ENCODE data around the gene PPP1R3C.

The PPP1R3C gene

DNA sequence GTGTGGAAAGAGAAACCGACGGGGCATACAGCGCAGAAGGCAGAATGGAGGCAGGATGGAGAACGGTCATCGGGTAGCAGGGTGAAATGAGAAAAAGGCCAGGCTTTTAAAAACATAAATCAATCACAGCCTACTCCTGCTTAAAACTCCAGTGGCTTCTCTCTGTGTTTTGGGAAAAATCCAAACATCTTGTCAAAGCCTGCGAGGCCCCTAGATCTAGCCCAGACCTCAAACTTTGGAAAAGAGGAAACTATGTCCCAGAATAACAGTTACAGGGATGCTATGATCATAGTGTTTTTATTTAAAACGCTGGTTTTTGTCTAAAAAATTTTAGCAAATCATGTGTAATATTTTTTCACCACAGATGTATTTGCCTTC, 41.1 kb downstream of the PPP1R3C start:
- Histone ChIP-seq H3K4me1 (ENCODE audit: control insufficient read depth, insufficient read depth, low read length) (peaks cover 72% of the 10 kb centered on the region), H3K27ac (ENCODE audit: low read depth, low read length) (peak overlapping the region; percentile 92), H3K27me3 (ENCODE audit: control insufficient read depth, insufficient read depth, low read length) (no peaks in the 10 kb centered on the region), H3K4me3 (ENCODE audit: low read length) (peak overlapping the region; percentile 2), H3K36me3 (ENCODE audit: control insufficient read depth, insufficient read depth, low read length) (no peaks in the 10 kb centered on the region), H3K9ac (ENCODE audit: low read length) (no peak overlapping the region)

DNA sequence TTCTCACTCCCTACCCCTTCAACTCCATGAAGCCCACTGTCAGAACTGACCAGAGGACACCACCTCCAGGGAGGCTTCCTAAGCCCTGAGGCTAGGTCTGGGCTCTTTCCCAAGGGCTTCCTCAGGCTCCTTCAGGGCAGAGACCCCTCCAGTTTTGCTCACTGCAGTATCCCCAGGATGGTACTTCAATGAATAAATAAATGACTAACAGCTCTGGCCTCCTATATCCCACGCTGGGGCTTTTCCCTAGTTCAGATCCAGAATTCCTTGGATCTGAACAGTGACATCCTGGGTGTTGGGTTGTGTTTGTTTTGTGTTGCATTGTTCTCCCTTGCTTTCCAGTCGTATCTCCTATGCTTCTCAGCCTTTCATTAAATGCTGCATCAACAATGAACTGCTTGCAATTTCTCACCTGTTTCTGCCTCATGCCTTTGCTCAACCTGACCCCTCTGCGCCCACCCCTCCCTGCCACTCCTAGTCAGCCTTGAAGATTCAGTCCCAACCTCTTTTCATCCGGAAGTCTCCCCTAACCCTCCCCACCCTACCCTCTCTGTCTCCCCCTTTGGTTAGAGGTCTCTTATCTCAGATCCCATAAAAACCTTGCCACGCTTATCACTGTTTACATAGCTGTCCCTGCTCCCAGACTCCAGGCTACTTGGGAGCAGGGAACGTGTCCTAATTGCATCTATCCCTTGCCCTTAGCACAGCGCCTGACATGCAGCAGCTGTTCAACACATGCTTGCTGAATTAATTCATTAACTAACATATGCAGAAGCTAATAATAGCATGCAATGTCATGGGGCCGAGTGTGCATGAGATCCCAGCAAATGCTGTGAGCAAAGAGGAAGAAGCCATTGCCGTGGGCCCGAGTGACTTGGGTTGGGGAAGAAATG, 41.7 kb downstream of the PPP1R3C start:
- Histone ChIP-seq H3K27ac (ENCODE audit: low read depth, low read length) (peak overlapping the region; percentile 92), H3K4me3 (ENCODE audit: low read length) (peak overlapping the region; percentile 2), H3K36me3 (ENCODE audit: control insufficient read depth, insufficient read depth, low read length) (no peaks in the 10 kb centered on the region), H3K9ac (ENCODE audit: low read length) (no peak overlapping the region), H3K27me3 (ENCODE audit: control insufficient read depth, insufficient read depth, low read length) (no peaks in the 10 kb centered on the region), H3K4me1 (ENCODE audit: control insufficient read depth, insufficient read depth, low read length) (peaks cover 65% of the 10 kb centered on the region)

DNA sequence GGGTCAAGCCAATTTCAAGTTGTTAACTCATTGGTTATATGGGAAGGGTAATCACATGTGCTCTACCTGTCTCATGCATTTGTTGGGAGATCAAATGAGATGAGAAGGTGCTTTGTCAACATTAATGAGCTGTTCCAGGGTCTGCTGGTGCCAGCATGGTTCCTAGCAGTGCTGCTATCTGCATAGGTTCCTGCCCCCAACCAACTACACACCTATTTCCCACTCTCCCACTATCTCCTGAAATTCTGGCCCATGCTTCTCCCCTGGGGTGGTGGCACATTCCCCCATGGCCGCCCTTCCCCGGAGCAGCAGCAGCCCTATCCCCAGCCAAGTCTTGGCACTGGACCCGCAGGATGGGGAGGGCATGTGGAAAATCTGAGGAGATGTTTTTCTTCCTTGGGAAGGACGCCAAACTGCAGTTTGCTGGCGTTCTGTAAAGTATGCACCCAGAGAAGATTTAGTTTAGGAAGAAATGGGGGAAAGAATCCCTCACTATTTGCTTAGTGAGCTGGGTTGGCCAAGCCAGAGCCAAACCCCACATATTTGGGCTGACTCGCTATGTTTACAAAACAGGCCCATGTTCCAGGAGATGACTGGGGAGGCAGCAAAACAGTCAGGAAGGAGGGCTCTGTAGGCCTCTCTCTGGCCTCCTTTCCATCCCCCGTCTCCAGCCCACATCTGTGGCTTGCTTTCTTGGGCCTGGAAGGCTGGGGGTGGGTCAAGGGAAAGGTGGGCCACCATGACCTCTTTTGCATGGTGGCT, 42.5 kb downstream of the PPP1R3C start:
- no peak overlapping the region for H3K4me3 ChIP-seq (ENCODE audit: low read length)
- H3K4me1 ChIP-seq (ENCODE audit: control insufficient read depth, insufficient read depth, low read length) = peaks cover 62% of the 10 kb centered on the region
- H3K36me3 ChIP-seq (ENCODE audit: control insufficient read depth, insufficient read depth, low read length) = no peaks in the 10 kb centered on the region
- no peaks in the 10 kb centered on the region for H3K27me3 ChIP-seq (ENCODE audit: control insufficient read depth, insufficient read depth, low read length)
- no peak overlapping the region for H3K9ac ChIP-seq (ENCODE audit: low read length)
- H3K27ac ChIP-seq (ENCODE audit: low read depth, low read length) = peak overlapping the region; percentile 92

DNA sequence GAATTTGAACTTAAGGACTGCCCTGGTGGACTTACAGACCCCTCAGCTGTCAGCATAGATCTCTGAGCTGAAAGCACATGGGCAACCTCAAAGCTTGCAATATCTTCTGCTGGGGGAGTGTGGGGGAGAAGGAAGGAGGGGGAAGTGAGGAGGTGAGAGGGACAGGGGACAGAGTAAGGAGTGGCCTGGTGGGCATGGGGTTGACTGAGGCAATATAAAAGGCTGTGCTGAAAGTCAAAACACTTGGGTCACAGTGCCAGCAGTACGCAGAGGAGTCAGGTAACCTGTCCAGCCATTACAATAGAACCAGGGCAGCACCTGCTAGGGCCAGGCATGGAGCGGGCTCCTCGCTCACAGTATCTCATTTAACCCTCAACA, 43.2 kb downstream of the PPP1R3C start:
- Histone ChIP-seq H3K9ac (ENCODE audit: low read length) (no peak overlapping the region), H3K36me3 (ENCODE audit: control insufficient read depth, insufficient read depth, low read length) (no peaks in the 10 kb centered on the region), H3K4me1 (ENCODE audit: control insufficient read depth, insufficient read depth, low read length) (peaks cover 62% of the 10 kb centered on the region), H3K4me3 (ENCODE audit: low read length) (no peak overlapping the region), H3K27me3 (ENCODE audit: control insufficient read depth, insufficient read depth, low read length) (no peaks in the 10 kb centered on the region), H3K27ac (ENCODE audit: low read depth, low read length) (peak overlapping the region; percentile 92)

DNA sequence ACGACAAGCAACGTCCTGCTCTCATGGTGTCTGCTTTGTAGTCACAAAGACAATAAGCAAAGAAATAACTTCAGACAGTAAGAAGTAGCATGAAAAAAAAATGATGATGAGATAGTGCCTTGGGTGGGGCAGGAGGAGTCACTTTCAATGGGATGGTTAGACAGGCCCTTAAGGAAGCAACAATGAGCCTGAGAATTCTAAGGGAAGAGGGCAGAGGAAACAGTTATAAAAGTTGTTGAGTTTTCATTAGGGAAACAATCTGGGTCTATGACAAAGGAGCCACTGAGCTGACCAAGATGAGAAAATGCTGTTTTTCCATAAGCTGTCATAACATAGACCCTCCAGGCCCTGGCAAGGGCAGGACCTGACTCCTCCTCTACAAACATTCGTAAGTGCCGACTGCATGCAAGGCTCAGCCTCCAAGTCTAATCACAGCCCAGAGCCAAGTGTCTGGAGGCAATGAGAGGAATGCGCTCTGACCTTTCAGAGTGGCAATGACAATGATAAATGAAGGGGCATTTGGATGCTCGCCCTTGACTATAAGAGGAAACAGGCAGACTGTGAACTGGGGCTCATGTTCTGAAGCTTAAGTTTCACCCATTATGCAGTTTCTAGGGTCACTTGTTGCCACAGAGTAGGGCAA, 43.7 kb downstream of the PPP1R3C start:
- H3K9ac ChIP-seq (ENCODE audit: low read length) = no peak overlapping the region
- peak overlapping the region; percentile 92 for H3K27ac ChIP-seq (ENCODE audit: low read depth, low read length)
- no peak overlapping the region for H3K4me3 ChIP-seq (ENCODE audit: low read length)
- H3K4me1 ChIP-seq (ENCODE audit: control insufficient read depth, insufficient read depth, low read length) = peaks cover 62% of the 10 kb centered on the region
- no peaks in the 10 kb centered on the region for H3K36me3 ChIP-seq (ENCODE audit: control insufficient read depth, insufficient read depth, low read length)
- no peaks in the 10 kb centered on the region for H3K27me3 ChIP-seq (ENCODE audit: control insufficient read depth, insufficient read depth, low read length)

DNA sequence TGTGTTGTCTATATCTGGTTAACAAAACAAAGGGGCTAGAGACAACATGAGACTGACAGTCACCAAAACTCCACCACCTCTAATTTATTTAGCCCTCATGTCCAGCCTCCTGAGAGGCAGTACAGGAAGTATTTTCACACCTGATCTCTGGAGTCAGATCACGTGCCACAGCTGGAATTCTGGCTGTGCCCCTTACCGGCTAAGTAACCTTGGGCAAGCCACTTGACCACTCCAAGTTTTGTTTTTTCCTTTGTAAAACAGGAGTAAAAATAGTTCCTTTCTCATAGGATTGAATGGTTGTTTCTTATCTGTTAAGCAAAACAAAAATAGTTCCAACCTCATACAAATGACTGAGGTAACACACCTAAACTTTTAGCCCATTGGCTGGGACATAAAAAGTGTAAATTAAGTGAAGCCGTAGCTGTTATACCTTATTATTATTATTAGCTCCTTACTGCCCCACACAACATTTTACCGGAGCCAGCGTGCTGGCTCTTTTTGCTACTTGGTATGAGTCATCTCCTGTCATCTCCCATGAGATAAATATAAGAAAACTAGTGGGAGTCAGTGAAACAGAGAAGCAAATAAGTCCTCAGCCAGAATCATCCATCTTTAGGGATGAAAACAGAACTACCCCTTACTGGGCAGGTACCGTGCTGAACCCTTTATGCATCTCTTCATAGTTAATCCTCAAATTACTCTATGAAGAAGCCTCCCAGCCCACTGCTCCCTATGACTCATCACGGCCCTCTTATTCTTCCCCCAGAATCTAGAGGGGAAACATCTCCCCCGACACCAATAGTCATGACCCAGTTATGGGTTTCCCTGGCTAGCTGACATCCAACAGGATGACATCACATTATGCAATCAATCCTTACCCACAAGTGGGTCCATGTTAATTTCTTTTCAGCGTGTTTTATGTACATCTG, 44.9 kb downstream of the PPP1R3C start:
- no peaks in the 10 kb centered on the region for H3K36me3 ChIP-seq (ENCODE audit: control insufficient read depth, insufficient read depth, low read length)
- no peak overlapping the region for H3K9ac ChIP-seq (ENCODE audit: low read length)
- H3K27me3 ChIP-seq (ENCODE audit: control insufficient read depth, insufficient read depth, low read length) = no peaks in the 10 kb centered on the region
- peaks cover 54% of the 10 kb centered on the region for H3K4me1 ChIP-seq (ENCODE audit: control insufficient read depth, insufficient read depth, low read length)
- H3K4me3 ChIP-seq (ENCODE audit: low read length) = no peak overlapping the region
- H3K27ac ChIP-seq (ENCODE audit: low read depth, low read length) = peak overlapping the region; percentile 92

DNA sequence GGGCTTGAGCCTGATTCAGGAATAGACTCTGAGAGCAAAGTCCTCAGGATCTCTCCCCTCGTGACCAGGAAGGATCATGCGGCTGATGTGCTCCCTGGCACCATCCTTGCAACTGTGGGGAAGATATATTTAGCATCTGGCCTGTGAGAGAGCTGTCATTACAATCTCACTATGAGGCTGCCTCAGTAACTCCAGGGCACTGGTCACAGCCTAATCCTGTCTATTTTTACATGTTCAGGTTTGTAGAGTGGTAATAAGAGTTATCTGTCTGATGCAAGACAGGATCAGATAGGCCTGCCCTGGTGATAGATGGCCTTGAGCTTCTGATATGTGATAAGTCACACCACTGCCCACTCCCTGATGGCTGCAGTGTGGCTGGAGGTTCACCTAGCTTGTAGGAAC, 50.7 kb downstream of the PPP1R3C start:
- H3K27me3 ChIP-seq (ENCODE audit: control insufficient read depth, insufficient read depth, low read length) = no peaks in the 10 kb centered on the region
- no peak overlapping the region for H3K27ac ChIP-seq (ENCODE audit: low read depth, low read length)
- no peak overlapping the region for H3K9ac ChIP-seq (ENCODE audit: low read length)
- peaks cover 6% of the 10 kb centered on the region for H3K4me1 ChIP-seq (ENCODE audit: control insufficient read depth, insufficient read depth, low read length)
- no peak overlapping the region for H3K4me3 ChIP-seq (ENCODE audit: low read length)
- no peaks in the 10 kb centered on the region for H3K36me3 ChIP-seq (ENCODE audit: control insufficient read depth, insufficient read depth, low read length)

DNA sequence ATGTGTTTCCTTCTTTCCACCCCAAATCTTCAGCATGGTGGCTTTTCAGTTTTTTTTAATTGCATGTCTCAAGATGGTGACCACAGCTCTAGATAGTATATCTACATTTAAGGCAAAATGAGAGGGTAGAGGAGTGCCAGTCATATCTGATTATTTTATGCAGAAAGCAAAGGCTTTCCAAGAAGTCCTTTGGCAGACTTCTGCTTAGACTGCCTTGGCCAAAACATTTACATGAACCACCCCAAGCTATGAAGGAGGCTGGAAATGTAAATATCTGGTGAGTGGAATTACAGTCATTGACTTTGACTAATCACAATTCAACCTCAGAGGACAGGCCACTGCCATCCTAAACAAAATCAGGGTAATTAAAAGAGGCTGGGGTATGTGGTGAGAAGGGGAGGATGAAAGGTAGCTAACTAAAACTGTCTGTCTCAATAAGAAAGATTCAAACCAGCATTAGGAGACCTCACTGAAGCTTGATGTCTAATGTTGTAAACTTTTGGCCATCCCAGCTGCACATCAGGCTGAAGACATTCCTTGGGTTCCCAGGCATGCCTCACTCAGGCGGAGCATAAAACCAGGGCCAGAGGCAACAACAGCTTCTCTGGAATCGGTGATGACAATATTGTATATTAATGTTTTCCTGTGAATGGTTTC, 53.4 kb downstream of the PPP1R3C start:
- H3K27me3 ChIP-seq (ENCODE audit: control insufficient read depth, insufficient read depth, low read length) = no peaks in the 10 kb centered on the region
- peak overlapping the region; percentile 59 for H3K27ac ChIP-seq (ENCODE audit: low read depth, low read length)
- H3K4me3 ChIP-seq (ENCODE audit: low read length) = no peak overlapping the region
- peaks cover 21% of the 10 kb centered on the region for H3K4me1 ChIP-seq (ENCODE audit: control insufficient read depth, insufficient read depth, low read length)
- H3K9ac ChIP-seq (ENCODE audit: low read length) = no peak overlapping the region
- H3K36me3 ChIP-seq (ENCODE audit: control insufficient read depth, insufficient read depth, low read length) = no peaks in the 10 kb centered on the region

All from rectal smooth muscle tissue (tissue), 1 donor.